ENCODE data around the gene IGFBPL1. TPM values are rescaled to one million over a fixed set of nuclear protein-coding genes. Genes with fewer than 3 reads are reported as not detected.

Gene IGFBPL1
- total and polyA plus RNA-seq, 2 of the 8 experiments (the other 6 are each of a cell fraction or from before 2014, with no cell fraction given) = 31.3 to 33.8 TPM

DNA sequence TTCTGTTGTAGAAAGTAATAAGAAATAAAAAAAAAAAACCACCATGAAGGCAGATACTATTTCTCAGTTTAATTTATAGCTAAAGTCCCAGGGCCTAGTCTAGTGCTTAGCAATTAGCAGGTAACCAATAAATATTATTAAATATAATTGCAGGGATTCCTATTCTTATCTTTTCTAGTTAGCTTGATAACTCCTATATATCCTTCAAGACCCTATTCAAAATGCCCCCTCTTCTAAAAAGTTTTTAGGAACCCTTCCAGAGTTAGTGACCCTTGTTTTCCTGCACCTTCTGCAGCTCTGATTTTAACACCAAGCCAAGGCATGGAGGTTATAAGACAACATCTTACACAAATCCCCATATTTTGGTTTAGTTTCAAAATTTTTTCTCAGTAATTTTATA, 56.4 kb downstream of the IGFBPL1 start:
- no peak overlapping the region for H2BK5ac ChIP-seq (ENCODE audit: low read depth, low read length)
- H3K4me3 ChIP-seq (ENCODE audit: extremely low read depth in 1 of 4, insufficient read depth in 2 of 4, low read depth in 3 of 4, low read length in 4 of 4) = no peak overlapping the region
- DNase-seq (ENCODE audit: low read depth in 1 of 2, low spot score in 2 of 2) (no peak), FAIRE-seq (no peak)
- no peak overlapping the region for H3K27ac ChIP-seq (ENCODE audit: low read depth, low read length)
- H3K14ac ChIP-seq (ENCODE audit: insufficient read length) = no peak overlapping the region
- no peaks in the 10 kb centered on the region; a peak in 1 of 7 replicates for H3K4me1 ChIP-seq (replicated peaks in 1 of 4; ENCODE audit: control insufficient read depth in 3 of 4, insufficient read depth in 4 of 4, low read length in 3 of 4)
- H3K23me2 ChIP-seq (ENCODE audit: low read depth, low read length) = no peaks in the 10 kb centered on the region
- no peak overlapping the region for H2AK5ac ChIP-seq (ENCODE audit: low read depth, low read length)
- no peak overlapping the region for H3K4me2 ChIP-seq (ENCODE audit: insufficient read depth in 1 of 2, low read depth in 2 of 2, low read length in 2 of 2)
- no peak overlapping the region for H4K8ac ChIP-seq (ENCODE audit: extremely low read depth, insufficient read depth, low read length)
- H2AFZ ChIP-seq (ENCODE audit: low read length) = no peak overlapping the region
- H3K56ac ChIP-seq (replicated peaks; ENCODE audit: insufficient read length, low read depth, low read length) = no peak overlapping the region
- H2BK120ac ChIP-seq (replicated peaks; ENCODE audit: low read depth, low read length) = no peak overlapping the region
- POLR2A ChIA-PET (ENCODE audit: partially characterized antibody) = interaction anchor here (1.3 kb wide), 1 partner anchor 9 kb away, joined by 4 read pairs; no protein-coding TSS in a partner anchor
- no peak overlapping the region for H3K4ac ChIP-seq (replicated peaks; ENCODE audit: insufficient read length, low read depth, low read length)
- H3K23ac ChIP-seq (ENCODE audit: insufficient read length) = no peak overlapping the region
- H3K9me3 ChIP-seq (ENCODE audit: insufficient read depth in 2 of 2, low read depth in 1 of 2, low read length in 1 of 2) = no peaks in the 10 kb centered on the region
- H4K91ac ChIP-seq (replicated peaks; ENCODE audit: insufficient read length, low read length) = no peak overlapping the region
- no peaks in the 10 kb centered on the region; a peak in 2 of 7 replicates for H3K27me3 ChIP-seq (replicated peaks in 1 of 4; ENCODE audit: control insufficient read depth in 3 of 4, extremely low read depth in 1 of 4, insufficient read depth in 3 of 4, low read length in 3 of 4)
- H2BK15ac ChIP-seq (ENCODE audit: low read length) = no peak overlapping the region
- no peak overlapping the region for H3K18ac ChIP-seq (ENCODE audit: extremely low read depth, low read length)
- H3K36me3 ChIP-seq (ENCODE audit: control insufficient read depth in 2 of 4, insufficient read depth in 4 of 4, low read length in 3 of 4) = no peaks in the 10 kb centered on the region
- H4K20me1 ChIP-seq (replicated peaks in 1 of 2; ENCODE audit: control insufficient read depth in 1 of 2, insufficient read depth in 2 of 2, low read length in 2 of 2) = no peaks in the 10 kb centered on the region
- no peaks in the 10 kb centered on the region for H3K79me2 ChIP-seq (ENCODE audit: control insufficient read depth in 1 of 2, insufficient read depth in 2 of 2, low read length in 2 of 2)
- CTCF ChIA-PET (ENCODE audit: partially characterized antibody) = interaction anchor here (2.4 kb wide), 1 partner anchor 34 kb away, joined by 10 read pairs; no protein-coding TSS in a partner anchor
- no peak for TF ChIP-seq FOSL1 (IDR thresholded peaks at IDR 0.05; ENCODE audit: insufficient read depth, low read depth, low read length)
- TF ChIP-seq BCL11A (IDR thresholded peaks at IDR 0.05; ENCODE audit: low read depth in 2 of 2, low read length in 2 of 2) = no peak
- no peak for TF ChIP-seq CHD2 (IDR thresholded peaks at IDR 0.05; ENCODE audit: low read length)
- no peak for TF ChIP-seq GABPA (IDR thresholded peaks at IDR 0.05; ENCODE audit: borderline replicate concordance, insufficient read depth, low read length)
- TF ChIP-seq SRF (IDR thresholded peaks at IDR 0.05; ENCODE audit: low read depth, low read length) = no peak
- no peak for TF ChIP-seq BACH1 (IDR thresholded peaks at IDR 0.05; ENCODE audit: low read length)
- TF ChIP-seq SAP30 (IDR thresholded peaks at IDR 0.05; ENCODE audit: insufficient read depth, insufficient replicate concordance, low read length) = no peak
- no peak for TF ChIP-seq YY1 (IDR thresholded peaks at IDR 0.05; ENCODE audit: low read depth, low read length)
- TF ChIP-seq CHD1 (IDR thresholded peaks at IDR 0.05; ENCODE audit: low read depth, low read length) = no peak
- TF ChIP-seq TBP (IDR thresholded peaks at IDR 0.05; ENCODE audit: low read depth, low read length) = no peak
- no peak for TF ChIP-seq EGR1 (IDR thresholded peaks at IDR 0.05; ENCODE audit: borderline replicate concordance, low read depth, low read length)
- no peak for TF ChIP-seq RNF2 (IDR thresholded peaks at IDR 0.05; ENCODE audit: borderline replicate concordance, low read depth, low read length, missing control alignments, poor library complexity, severe bottlenecking)
- TF ChIP-seq CTBP2 (IDR thresholded peaks at IDR 0.05; ENCODE audit: borderline replicate concordance, insufficient read depth, insufficient read length, low read length) = no peak
- H2BK12ac ChIP-seq (ENCODE audit: low read depth, low read length) = no peak overlapping the region
- H2BK20ac ChIP-seq (ENCODE audit: low read length) = no peak overlapping the region
- no peak overlapping the region for H4K5ac ChIP-seq (ENCODE audit: insufficient read length, low read depth, low read length)
- H3K79me1 ChIP-seq (ENCODE audit: low read depth, low read length) = no peaks in the 10 kb centered on the region
- H3K9ac ChIP-seq (replicated peaks in 1 of 4; ENCODE audit: extremely low read depth in 1 of 4, low read depth in 3 of 4, low read length in 3 of 4) = no peak overlapping the region

All from H1 (cell line).